22Rv1 (cell line): ENCODE data around the gene MTMR6.

Experiments used
- H3K27ac ChIP-seq: fragments of 450-650 bp; 2 replicates; pipeline ENCODE4 v1.5.1; 2017
- ZFX ChIP-seq: fragments of 450-650 bp; IDR thresholded peaks from 2 replicates; pipeline ENCODE4 v1.6.1; 2017; ENCODE audit warnings: antibody characterized with exemption, borderline replicate concordance
- TF ChIP-seq, protein P1 (sequence below): fragments of 450-650 bp; IDR thresholded peaks from 2 replicates; pipeline ENCODE4 v1.5.1; 2017; ENCODE audit warnings: mild to moderate bottlenecking

Gene MTMR6

DNA sequence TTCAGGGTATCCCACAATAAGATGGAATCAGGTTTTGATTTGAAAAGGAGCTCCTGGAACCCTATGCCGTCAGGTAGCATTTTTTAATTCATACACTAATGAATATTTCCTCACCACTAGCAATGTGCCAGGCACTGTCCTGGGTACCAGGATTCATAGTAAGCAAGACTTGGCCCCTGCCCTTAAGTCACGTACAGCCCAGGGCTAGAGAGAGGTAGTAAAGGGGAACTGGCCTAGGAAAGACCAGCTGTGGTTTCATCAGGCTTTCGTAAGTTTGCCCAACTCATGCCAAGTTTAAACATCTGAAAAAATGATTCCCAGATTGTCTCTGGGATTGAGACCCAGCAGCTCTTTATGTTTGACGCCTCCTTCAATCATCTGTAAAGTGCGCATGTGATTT, 69.3 kb downstream of the MTMR6 start:
- H3K27ac ChIP-seq = no peak overlapping the region
- TF ChIP-seq, protein P1, sequence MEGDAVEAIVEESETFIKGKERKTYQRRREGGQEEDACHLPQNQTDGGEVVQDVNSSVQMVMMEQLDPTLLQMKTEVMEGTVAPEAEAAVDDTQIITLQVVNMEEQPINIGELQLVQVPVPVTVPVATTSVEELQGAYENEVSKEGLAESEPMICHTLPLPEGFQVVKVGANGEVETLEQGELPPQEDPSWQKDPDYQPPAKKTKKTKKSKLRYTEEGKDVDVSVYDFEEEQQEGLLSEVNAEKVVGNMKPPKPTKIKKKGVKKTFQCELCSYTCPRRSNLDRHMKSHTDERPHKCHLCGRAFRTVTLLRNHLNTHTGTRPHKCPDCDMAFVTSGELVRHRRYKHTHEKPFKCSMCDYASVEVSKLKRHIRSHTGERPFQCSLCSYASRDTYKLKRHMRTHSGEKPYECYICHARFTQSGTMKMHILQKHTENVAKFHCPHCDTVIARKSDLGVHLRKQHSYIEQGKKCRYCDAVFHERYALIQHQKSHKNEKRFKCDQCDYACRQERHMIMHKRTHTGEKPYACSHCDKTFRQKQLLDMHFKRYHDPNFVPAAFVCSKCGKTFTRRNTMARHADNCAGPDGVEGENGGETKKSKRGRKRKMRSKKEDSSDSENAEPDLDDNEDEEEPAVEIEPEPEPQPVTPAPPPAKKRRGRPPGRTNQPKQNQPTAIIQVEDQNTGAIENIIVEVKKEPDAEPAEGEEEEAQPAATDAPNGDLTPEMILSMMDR = no peak
- no peak for TF ChIP-seq ZFX

DNA sequence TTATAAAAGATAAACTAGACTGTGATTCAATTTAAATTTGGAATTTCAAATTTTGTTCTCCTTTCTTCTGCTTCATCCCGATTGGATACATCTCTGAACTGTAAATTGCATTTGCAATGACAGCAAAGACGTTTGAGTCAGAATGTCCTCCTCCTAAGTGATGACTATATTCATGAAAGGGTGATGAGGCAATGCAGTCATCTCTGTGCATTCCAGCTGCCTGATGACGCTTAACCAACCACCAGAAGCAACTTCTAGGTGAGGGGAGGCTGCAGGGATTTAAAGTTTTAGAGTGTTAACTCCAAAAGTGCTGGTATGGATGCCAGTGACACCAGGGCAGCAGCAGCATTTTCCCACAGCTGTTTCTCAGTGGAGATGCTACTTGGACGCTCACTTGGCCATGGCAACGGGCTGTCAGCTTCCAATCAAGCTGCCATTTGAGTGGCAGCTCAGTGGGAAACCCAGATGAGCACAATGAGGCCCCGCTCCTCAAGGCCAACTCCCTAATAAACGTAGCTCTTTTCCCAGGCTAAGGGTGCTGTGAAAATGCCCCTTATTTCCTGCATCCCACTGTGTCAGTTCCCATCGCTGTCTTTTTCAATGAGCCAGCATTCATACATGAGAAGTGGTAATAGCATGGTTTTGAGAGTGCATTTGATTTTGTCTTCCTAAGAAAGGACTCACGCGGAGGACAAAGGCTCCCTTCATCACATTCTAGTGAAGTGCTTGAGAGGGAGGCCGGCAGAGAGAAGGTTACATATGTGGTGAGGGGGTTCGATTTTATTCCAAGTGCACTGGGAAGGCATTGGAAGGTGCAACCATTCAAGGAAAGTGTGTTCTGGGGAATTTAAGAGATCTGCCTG, 70.0 kb downstream of the MTMR6 start:
- H3K27ac ChIP-seq = no peak overlapping the region

DNA sequence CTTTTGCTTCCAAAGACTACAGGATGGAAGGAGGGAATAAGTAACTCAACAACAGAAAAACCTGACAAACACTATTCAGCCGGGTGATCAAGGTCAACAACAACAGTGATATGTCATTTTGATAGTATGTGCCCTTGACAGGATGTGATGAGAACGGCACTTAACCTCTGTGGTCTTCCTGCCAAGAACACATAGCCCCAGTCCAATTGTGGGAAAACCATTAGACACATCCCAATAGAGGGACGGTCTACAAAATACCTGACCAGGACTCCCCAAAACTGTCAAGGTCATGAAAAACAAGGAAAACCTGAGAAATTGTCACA, 72.1 kb downstream of the MTMR6 start:
- H3K27ac ChIP-seq = no peak overlapping the region
- TF ChIP-seq, protein P1 = no peak
- TF ChIP-seq ZFX = no peak

More for the DNA sequence above, 70.0 kb downstream of the MTMR6 start:
- TF ChIP-seq ZFX = no peak
- TF ChIP-seq, protein P1 = no peak

DNA sequence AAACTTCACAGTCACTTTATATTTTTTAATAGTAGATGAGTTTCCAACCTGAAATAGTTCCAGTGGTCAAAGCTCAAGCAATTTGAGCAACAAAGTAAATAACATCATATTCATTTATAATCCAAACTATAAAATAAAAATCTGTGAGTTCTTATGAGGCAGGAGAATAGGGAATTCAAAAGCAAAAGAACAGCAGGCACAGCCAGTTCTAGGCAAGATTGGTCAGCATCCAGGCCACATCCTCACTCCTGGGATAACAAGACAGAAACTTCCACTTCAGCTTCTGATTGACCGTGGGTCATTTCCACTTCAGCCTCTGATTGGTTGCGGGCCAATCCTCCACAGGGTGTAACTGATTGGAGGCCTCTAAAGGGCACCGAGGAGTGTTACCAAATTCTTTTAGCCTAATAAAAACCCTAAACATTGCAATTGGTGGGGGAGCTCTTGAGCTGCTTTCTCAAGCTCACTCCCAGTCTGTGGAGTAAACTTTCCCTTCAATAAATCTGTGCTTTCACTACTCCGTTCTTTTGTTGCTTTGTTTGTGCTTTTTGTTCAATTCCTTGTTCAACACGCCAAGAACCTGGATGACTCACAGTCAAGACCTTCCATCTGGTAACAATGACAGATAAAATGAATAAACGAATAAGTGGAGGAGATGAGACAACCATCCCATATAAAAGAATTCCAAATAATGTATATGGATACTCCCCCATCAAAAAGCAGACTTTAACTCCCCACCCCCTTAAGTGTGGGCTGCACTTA, 72.6 kb downstream of the MTMR6 start:
- TF ChIP-seq, protein P1 = no peak
- no peak for TF ChIP-seq ZFX
- no peak overlapping the region for H3K27ac ChIP-seq

DNA sequence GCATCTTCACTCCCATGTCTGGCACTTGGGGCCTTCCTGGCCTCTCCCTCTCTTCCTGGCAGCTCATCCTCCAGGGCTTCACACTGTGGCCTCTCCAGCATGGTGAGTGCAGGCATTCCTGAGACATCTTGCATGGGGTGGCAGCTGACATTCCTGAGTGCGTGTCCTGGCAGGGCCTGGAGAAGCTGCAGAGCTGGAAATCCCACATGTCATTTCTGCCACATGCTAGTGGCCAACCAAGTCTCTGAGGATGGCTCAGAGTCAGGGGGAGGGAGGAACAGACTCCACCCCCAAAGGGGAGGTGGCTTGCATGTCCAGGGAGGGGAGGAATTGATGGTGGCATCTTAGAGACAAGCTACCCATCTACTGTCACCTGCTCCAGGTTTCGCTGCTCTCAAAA, 73.6 kb downstream of the MTMR6 start:
- TF ChIP-seq, protein P1 = no peak
- no peak for TF ChIP-seq ZFX
- no peak overlapping the region for H3K27ac ChIP-seq

DNA sequence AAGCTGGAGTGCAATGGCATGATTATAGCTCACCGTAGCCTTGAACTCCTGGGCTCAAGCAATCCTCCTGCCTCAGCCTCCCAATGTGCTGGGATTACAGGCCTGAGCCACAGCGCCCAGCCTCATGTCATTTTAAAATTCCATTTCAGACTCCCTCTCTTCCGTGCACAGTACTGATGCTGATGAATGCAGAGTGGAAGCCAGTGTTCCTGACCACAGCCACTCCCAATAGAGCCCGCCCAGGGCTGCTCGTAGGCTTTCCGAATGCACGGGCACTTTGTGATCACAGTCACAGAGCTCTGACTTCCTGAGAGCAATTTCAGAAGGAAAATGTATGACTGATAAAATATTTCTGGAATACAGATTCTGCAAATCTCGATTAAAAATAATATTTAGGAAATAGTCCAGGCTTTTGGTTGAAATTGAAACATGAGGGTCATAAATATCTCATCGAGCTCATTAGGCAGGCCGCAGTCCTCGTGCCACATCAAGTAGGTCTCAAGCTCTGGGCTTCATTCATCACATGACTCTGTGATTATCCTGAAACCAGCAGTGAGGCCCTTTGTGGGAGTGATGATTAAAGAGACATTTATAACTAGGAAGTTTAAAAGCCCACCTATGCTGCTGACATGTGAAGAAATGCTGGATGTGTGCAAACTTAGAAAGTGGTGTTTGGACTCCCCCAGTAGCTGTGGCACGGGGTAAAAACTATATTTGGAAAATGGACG, 76.3 kb downstream of the MTMR6 start:
- TF ChIP-seq, protein P1 = no peak
- no peak for TF ChIP-seq ZFX
- H3K27ac ChIP-seq = no peak overlapping the region
